GM21717 (cell line): ENCODE measurements around the gene ERLIN1.
A peak's percentile ranks its signal among the peaks of the same experiment; 100 is the strongest.

Source experiments
- ATAC-seq: cut with Tn5 transposase; IDR thresholded peaks from one replicate; pipeline ENCODE4 v1.9.1; 2021; ENCODE audit warnings: mild to moderate bottlenecking, moderate library complexity; ENCODE audit not compliant: unreplicated experiment

ERLIN1 gene

GRCh38 chr10:100185364-100186252, at the start of gene ERLIN1:
TSS of gene ERLIN1 (minus strand) at chr10:100186029. CDS start at chr10:100185626, 403 bp downstream.
- peak; percentile 84 for ATAC-seq

GRCh38 chr10:100232101-100232500, 46.3 kb upstream of the ERLIN1 start:
- ATAC-seq, result no peak

- ATAC-seq, result no peak
Measured at GRCh38 chr10:100229819-100230422, 44.1 kb upstream of the ERLIN1 start.

- no peak for ATAC-seq
Measured at GRCh38 chr10:100223879-100224278, 38.0 kb upstream of the ERLIN1 start.

- ATAC-seq, result no peak
Measured at GRCh38 chr10:100222529-100222928, 36.7 kb upstream of the ERLIN1 start.

GRCh38 chr10:100216006-100216405, 30.2 kb upstream of the ERLIN1 start:
- ATAC-seq, result no peak

GRCh38 chr10:100209303-100209702, 23.5 kb upstream of the ERLIN1 start:
- no peak for ATAC-seq

- ATAC-seq, result no peak
Measured at GRCh38 chr10:100208276-100208675, 22.4 kb upstream of the ERLIN1 start.

- no peak for ATAC-seq
Measured at GRCh38 chr10:100204370-100204769, 18.5 kb upstream of the ERLIN1 start.

GRCh38 chr10:100201549-100201948, 15.7 kb upstream of the ERLIN1 start:
- no peak for ATAC-seq

- ATAC-seq, result no peak
Measured at GRCh38 chr10:100194711-100195110, 8.9 kb upstream of the ERLIN1 start.

GRCh38 chr10:100192350-100192749, 6.5 kb upstream of the ERLIN1 start:
- ATAC-seq, result no peak

GRCh38 chr10:100186253-100187212, 704 bp upstream of the ERLIN1 start:
- peak; percentile 41 for ATAC-seq

- no peak for ATAC-seq
Measured at GRCh38 chr10:100184840-100185239, 989 bp downstream of the ERLIN1 start.

GRCh38 chr10:100184426-100184825, 1.4 kb downstream of the ERLIN1 start:
- ATAC-seq, result no peak

GRCh38 chr10:100183481-100183880, 2.3 kb downstream of the ERLIN1 start:
- no peak for ATAC-seq

GRCh38 chr10:100182908-100183307, 2.9 kb downstream of the ERLIN1 start:
- no peak for ATAC-seq

GRCh38 chr10:100182281-100182680, 3.5 kb downstream of the ERLIN1 start:
- ATAC-seq, result no peak

GRCh38 chr10:100175875-100176274, 10.0 kb downstream of the ERLIN1 start:
- no peak for ATAC-seq

- ATAC-seq, result peak; percentile 90
Measured at GRCh38 chr10:100174699-100175677, 10.8 kb downstream of the ERLIN1 start.
